ENCODE measurements around the gene CRELD1.
"Not testable (repeated sequence)": the region's sequence is repeated elsewhere in the genome, so short reads cannot be mapped to it uniquely, and the experiment has no call there.

The CRELD1 gene

GRCh38 chr3:9890249-9891071, 43.2 kb upstream of the CRELD1 start, which contains the start of gene JAGN1:
Gene JAGN1 (plus strand): TSS chr3:9890610. CDS start chr3:9890723, 113 bp downstream.
- DNase-seq (ENCODE audit: low read depth), result peak; percentile 46
- no peak for TF ChIP-seq CTCF (IDR thresholded peaks at IDR 0.05; ENCODE audit: control insufficient read depth, insufficient read depth, low read depth, low read length, missing control alignments)
- H3K4me3 ChIP-seq (ENCODE audit: control insufficient read depth, low read depth, low read length), result peak within 1 kb of the TSS; percentile 97

- H3K4me3 ChIP-seq (ENCODE audit: control insufficient read depth, low read depth, low read length), result peak overlapping the region; percentile 97
- no peak for TF ChIP-seq CTCF (IDR thresholded peaks at IDR 0.05; ENCODE audit: control insufficient read depth, insufficient read depth, low read depth, low read length, missing control alignments)
- no peak for DNase-seq (ENCODE audit: low read depth)
Observed at GRCh38 chr3:9891072-9891622, 42.5 kb upstream of the CRELD1 start.

- TF ChIP-seq CTCF (IDR thresholded peaks at IDR 0.05; ENCODE audit: control insufficient read depth, insufficient read depth, low read depth, low read length, missing control alignments), result no peak
- no peak for DNase-seq (ENCODE audit: low read depth)
- no peak overlapping the region for H3K4me3 ChIP-seq (ENCODE audit: control insufficient read depth, low read depth, low read length)
Observed at GRCh38 chr3:9893739-9894138, 39.9 kb upstream of the CRELD1 start.

GRCh38 chr3:9895715-9896114, 37.9 kb upstream of the CRELD1 start:
- H3K4me3 ChIP-seq (ENCODE audit: control insufficient read depth, low read depth, low read length); DNase-seq (ENCODE audit: low read depth): not testable (repeated sequence)

- H3K4me3 ChIP-seq (ENCODE audit: control insufficient read depth, low read depth, low read length); DNase-seq (ENCODE audit: low read depth): not testable (repeated sequence)
Observed at GRCh38 chr3:9896755-9897407, 36.8 kb upstream of the CRELD1 start.

- no peak overlapping the region for H3K4me3 ChIP-seq (ENCODE audit: control insufficient read depth, low read depth, low read length)
- TF ChIP-seq CTCF (IDR thresholded peaks at IDR 0.05; ENCODE audit: control insufficient read depth, insufficient read depth, low read depth, low read length, missing control alignments), result no peak
- DNase-seq (ENCODE audit: low read depth), result no peak
Observed at GRCh38 chr3:9897408-9898372, 35.9 kb upstream of the CRELD1 start.

GRCh38 chr3:9898467-9899241, 35.0 kb upstream of the CRELD1 start:
- H3K4me3 ChIP-seq (ENCODE audit: control insufficient read depth, low read depth, low read length), result no peak overlapping the region
- no peak for TF ChIP-seq CTCF (IDR thresholded peaks at IDR 0.05; ENCODE audit: control insufficient read depth, insufficient read depth, low read depth, low read length, missing control alignments)
- DNase-seq (ENCODE audit: low read depth), result no peak
